Activated gamma-delta T cell treated with anti-CD3 and anti-CD28 coated beads, Interleukin-2, amount 50 U/mL, for 16 hours (primary cell): Measurements from ENCODE around the gene MYL4.
"Not testable (repeated sequence)": the region's sequence is repeated elsewhere in the genome, so short reads cannot be mapped to it uniquely, and the experiment has no call there.

ENCODE experiments used
- DNase-seq: peaks from one replicate; pipeline ENCODE4 v3.0.0-alpha.2; 2020; ENCODE audit warnings: low read depth

MYL4 gene

GRCh38 chr17:47193931-47194511 is 15.1 kb upstream of the MYL4 start:
- DNase-seq, result no peak

- DNase-seq, result no peak
Measured at GRCh38 chr17:47197821-47198220, 11.3 kb upstream of the MYL4 start.

- no peak for DNase-seq
Measured at GRCh38 chr17:47199627-47200324, 9.4 kb upstream of the MYL4 start.

GRCh38 chr17:47200325-47200664 is 8.9 kb upstream of the MYL4 start:
- no peak for DNase-seq

GRCh38 chr17:47201166-47201565 is 8.0 kb upstream of the MYL4 start:
- DNase-seq, result no peak

- DNase-seq, result peak; percentile 28
Measured at GRCh38 chr17:47203984-47204721, 5.0 kb upstream of the MYL4 start.

- no peak for DNase-seq
Measured at GRCh38 chr17:47204722-47205418, 4.3 kb upstream of the MYL4 start.

GRCh38 chr17:47205419-47205963 is 3.7 kb upstream of the MYL4 start:
- DNase-seq, result peak; percentile 45

- no peak for DNase-seq
Measured at GRCh38 chr17:47207143-47208067, 1.7 kb upstream of the MYL4 start.

- no peak for DNase-seq
Measured at GRCh38 chr17:47209499-47209898, 351 bp downstream of the MYL4 start.

- no peak for DNase-seq
Measured at GRCh38 chr17:47210105-47210504, 957 bp downstream of the MYL4 start.

- no peak for DNase-seq
Measured at GRCh38 chr17:47210779-47211178, 1.6 kb downstream of the MYL4 start.

- DNase-seq, result no peak
Measured at GRCh38 chr17:47212458-47212857, 3.3 kb downstream of the MYL4 start.

GRCh38 chr17:47213540-47213939 is 4.4 kb downstream of the MYL4 start:
- no peak for DNase-seq

GRCh38 chr17:47214931-47215330 is 5.8 kb downstream of the MYL4 start:
- no peak for DNase-seq

- not testable (repeated sequence) for DNase-seq
Measured at GRCh38 chr17:47216821-47217220, 7.7 kb downstream of the MYL4 start.

- not testable (repeated sequence) for DNase-seq
Measured at GRCh38 chr17:47217279-47217678, 8.1 kb downstream of the MYL4 start.

GRCh38 chr17:47218896-47219430 is 9.8 kb downstream of the MYL4 start:
- DNase-seq, result no peak

- no peak for DNase-seq
Measured at GRCh38 chr17:47219621-47220475, 10.7 kb downstream of the MYL4 start.

GRCh38 chr17:47220531-47220999 is 11.4 kb downstream of the MYL4 start:
- DNase-seq, result no peak
